HepG2 (cell line): ENCODE measurements around the gene RBBP8NL. TPM values are rescaled to one million over a fixed set of nuclear protein-coding genes. Genes with fewer than 3 reads are reported as not detected.
A peak's percentile ranks its signal among the peaks of the same experiment; 100 is the strongest.

Source experiments
- GRHL1 ChIP-seq: sonication (generic); formaldehyde crosslinking; conservative IDR thresholded peaks from 2 replicates; pipeline ENCODE4 v1.8.0; 2022; ENCODE audit warnings: missing genetic modification reagents
- HCFC1 ChIP-seq: fragments of 150-350 bp; IDR thresholded peaks from 2 replicates; pipeline ENCODE4 v1.6.1; 2014; ENCODE audit warnings: low read depth, low read length
- HINFP ChIP-seq: sonication (generic); formaldehyde crosslinking; IDR thresholded peaks from 2 replicates; pipeline ENCODE4 v1.4.0; 2020; ENCODE audit warnings: low read depth, mild to moderate bottlenecking, missing genetic modification reagents
- JUND ChIP-seq: sonication (generic); formaldehyde crosslinking; IDR thresholded peaks from 2 replicates; pipeline ENCODE4 v1.8.0; 2022; ENCODE audit warnings: mild to moderate bottlenecking, missing genetic modification reagents
- KAT7 ChIP-seq: IDR thresholded peaks from 2 replicates; pipeline ENCODE4 v1.6.1; 2018; ENCODE audit warnings: borderline replicate concordance, missing compliant biosample characterization
- KLF13 ChIP-seq: sonication (generic); formaldehyde crosslinking; IDR thresholded peaks from 2 replicates; pipeline ENCODE4 v1.4.0; 2020; ENCODE audit warnings: mild to moderate bottlenecking, missing genetic modification reagents
- SIX4 ChIP-seq: sonication (generic); formaldehyde crosslinking; IDR thresholded peaks from 2 replicates; pipeline ENCODE4 v1.4.0; 2020; ENCODE audit warnings: missing genetic modification reagents
- TCF7L2 ChIP-seq: IDR thresholded peaks from 2 replicates; pipeline ENCODE4 v1.6.1; 2011; ENCODE audit warnings: mild to moderate bottlenecking, low read depth, low read length, moderate library complexity
- TFAP4 ChIP-seq: sonication (generic); IDR thresholded peaks from 2 replicates; pipeline ENCODE4 v1.6.1; 2016; ENCODE audit warnings: low read depth, borderline replicate concordance
- ZBTB33 ChIP-seq: sonication (generic); formaldehyde crosslinking; IDR thresholded peaks from 2 replicates; pipeline ENCODE4 v1.4.0; 2020; ENCODE audit warnings: missing genetic modification reagents
- ZNF34 ChIP-seq: sonication (generic); formaldehyde crosslinking; IDR thresholded peaks from 2 replicates; pipeline ENCODE4 v1.4.0; 2020; ENCODE audit warnings: mild to moderate bottlenecking, missing genetic modification reagents, borderline replicate concordance
- ZNF619 ChIP-seq: sonication (generic); formaldehyde crosslinking; IDR thresholded peaks from 2 replicates; pipeline ENCODE4 v1.4.0; 2020; ENCODE audit warnings: mild to moderate bottlenecking, missing genetic modification reagents
- ZNF672 ChIP-seq: sonication (generic); formaldehyde crosslinking; IDR thresholded peaks from 2 replicates; pipeline ENCODE4 v1.8.1; 2022; ENCODE audit warnings: missing genetic modification reagents
- ZSCAN25 ChIP-seq: sonication (generic); formaldehyde crosslinking; IDR thresholded peaks from 2 replicates; pipeline ENCODE4 v1.8.0; 2022; ENCODE audit warnings: mild to moderate bottlenecking, missing genetic modification reagents
- polyA plus RNA-seq, 8 experiments: library from polyadenylated mRNA; depleted of rRNA in 3 of 8; stranded (reverse) in 7 of 8; unstranded in 1 of 8; fragments of >200 nt; fragmentation: Illumina TruSeq in 4 of 8; extraction: Trizol in 4 of 8; gene quantifications; 2 replicates each; pipeline versions ENCODE4 v1.2.1 to v1.2.3, GENCODE V29; 2011 to 2016; ENCODE audit warnings: low read depth in 4 of 8, missing spikeins in 1 of 8, mixed read lengths in 1 of 8; ENCODE audit not compliant: insufficient read depth in 1 of 8
- total RNA-seq, 5 experiments: library from RNA; depleted of rRNA; stranded (reverse); fragments of >200 nt; fragmentation: Illumina TruSeq; extraction: Trizol; gene quantifications; 2 replicates each; pipeline ENCODE4 v1.2.3, GENCODE V29; 2016; ENCODE audit warnings: low read depth in 1 of 5
- TF ChIP-seq, protein P1 (sequence below): sonication (generic); formaldehyde crosslinking; IDR thresholded peaks from 2 replicates; pipeline ENCODE4 v1.5.1; 2020; ENCODE audit warnings: mild to moderate bottlenecking, missing genetic modification reagents, borderline replicate concordance
- TF ChIP-seq, protein P2 (sequence below): sonication (generic); formaldehyde crosslinking; IDR thresholded peaks from 2 replicates; pipeline ENCODE4 v1.4.0; 2020; ENCODE audit warnings: mild to moderate bottlenecking, missing genetic modification reagents
- TF ChIP-seq, protein P3 (sequence below): IDR thresholded peaks from 2 replicates; pipeline ENCODE4 v1.6.1; 2016; ENCODE audit warnings: low read depth, control low read depth

Gene RBBP8NL
- total and polyA plus RNA-seq, 2 of the 13 experiments (the other 11 are each of a cell fraction or from before 2014, with no cell fraction given): 0.69 to 0.86 TPM

DNA sequence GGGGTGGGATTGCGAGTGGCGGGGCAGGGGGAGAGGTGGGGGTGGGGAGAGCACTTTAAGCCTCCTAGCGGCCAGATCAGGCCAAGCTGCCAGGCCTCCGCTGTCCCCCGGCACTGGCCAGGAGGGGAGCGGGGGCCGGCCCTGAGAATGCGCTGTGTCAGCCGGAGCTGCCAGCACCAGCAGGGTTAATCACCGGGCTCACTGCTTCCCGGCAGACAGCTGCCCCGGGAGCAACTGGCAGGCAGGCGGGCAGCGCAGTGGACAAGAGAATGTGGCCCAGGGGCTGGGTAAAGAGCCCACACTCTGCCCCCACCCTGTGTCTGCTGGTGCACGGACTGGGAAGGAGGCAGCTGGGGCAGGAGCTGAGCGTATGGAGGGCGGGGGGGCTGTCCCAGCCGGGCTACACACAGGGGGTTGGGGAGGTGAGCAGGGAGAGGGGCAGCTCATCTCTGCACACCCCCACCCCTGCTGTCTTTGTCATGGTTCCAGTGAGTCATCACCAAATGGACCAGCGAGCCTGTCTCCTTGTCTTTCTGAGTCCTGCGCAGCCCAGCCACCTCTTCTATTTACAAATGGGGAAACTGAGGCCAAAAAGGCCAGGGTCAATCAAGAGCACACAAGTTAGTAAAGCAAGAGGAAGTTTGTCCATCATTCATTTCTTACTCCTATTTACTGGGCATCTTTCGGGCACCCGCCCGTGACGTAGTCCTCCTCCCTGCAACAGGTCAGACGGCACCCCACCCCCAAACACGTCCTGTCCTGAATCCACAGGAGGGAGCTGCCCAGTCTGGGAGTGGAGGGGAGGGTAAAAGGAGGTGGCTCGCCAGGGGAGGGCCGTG, 58.1 kb downstream of the RBBP8NL start (continued):
- no peak for TF ChIP-seq GRHL1 (CRISPR knock-in tag)
- no peak for TF ChIP-seq JUND (CRISPR knock-in tag)
- TF ChIP-seq, protein P1, sequence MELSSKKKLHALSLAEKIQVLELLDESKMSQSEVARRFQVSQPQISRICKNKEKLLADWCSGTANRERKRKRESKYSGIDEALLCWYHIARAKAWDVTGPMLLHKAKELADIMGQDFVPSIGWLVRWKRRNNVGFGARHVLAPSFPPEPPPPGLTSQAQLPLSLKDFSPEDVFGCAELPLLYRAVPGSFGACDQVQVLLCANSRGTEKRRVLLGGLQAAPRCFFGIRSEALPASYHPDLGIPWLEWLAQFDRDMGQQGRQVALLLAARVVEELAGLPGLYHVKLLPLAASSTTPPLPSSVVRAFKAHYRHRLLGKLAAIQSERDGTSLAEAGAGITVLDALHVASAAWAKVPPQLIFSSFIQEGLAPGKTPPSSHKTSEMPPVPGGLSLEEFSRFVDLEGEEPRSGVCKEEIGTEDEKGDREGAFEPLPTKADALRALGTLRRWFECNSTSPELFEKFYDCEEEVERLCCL (CRISPR knock-in tag): no peak
- TF ChIP-seq SIX4: no peak
- no peak for TF ChIP-seq ZBTB33
- TF ChIP-seq TCF7L2: no peak
- no peak for TF ChIP-seq KLF13 (CRISPR knock-in tag)
- no peak; the same call in 1 of the 2 replicates for TF ChIP-seq ZNF34 (CRISPR knock-in tag)
- no peak for TF ChIP-seq HINFP (CRISPR knock-in tag)
- TF ChIP-seq TFAP4: peak; percentile 76; the same call in 1 of the 2 replicates
- TF ChIP-seq, protein P2, sequence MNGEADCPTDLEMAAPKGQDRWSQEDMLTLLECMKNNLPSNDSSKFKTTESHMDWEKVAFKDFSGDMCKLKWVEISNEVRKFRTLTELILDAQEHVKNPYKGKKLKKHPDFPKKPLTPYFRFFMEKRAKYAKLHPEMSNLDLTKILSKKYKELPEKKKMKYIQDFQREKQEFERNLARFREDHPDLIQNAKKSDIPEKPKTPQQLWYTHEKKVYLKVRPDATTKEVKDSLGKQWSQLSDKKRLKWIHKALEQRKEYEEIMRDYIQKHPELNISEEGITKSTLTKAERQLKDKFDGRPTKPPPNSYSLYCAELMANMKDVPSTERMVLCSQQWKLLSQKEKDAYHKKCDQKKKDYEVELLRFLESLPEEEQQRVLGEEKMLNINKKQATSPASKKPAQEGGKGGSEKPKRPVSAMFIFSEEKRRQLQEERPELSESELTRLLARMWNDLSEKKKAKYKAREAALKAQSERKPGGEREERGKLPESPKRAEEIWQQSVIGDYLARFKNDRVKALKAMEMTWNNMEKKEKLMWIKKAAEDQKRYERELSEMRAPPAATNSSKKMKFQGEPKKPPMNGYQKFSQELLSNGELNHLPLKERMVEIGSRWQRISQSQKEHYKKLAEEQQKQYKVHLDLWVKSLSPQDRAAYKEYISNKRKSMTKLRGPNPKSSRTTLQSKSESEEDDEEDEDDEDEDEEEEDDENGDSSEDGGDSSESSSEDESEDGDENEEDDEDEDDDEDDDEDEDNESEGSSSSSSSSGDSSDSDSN: peak; percentile 71; the same call in 1 of the 2 replicates
- no peak for TF ChIP-seq KAT7 (CRISPR knock-in tag)
- no peak for TF ChIP-seq ZNF672
- TF ChIP-seq ZNF619 (CRISPR knock-in tag): 0 out of 2 replicates have a peak, but pooled peaks have one; percentile 23
- TF ChIP-seq, protein P3, sequence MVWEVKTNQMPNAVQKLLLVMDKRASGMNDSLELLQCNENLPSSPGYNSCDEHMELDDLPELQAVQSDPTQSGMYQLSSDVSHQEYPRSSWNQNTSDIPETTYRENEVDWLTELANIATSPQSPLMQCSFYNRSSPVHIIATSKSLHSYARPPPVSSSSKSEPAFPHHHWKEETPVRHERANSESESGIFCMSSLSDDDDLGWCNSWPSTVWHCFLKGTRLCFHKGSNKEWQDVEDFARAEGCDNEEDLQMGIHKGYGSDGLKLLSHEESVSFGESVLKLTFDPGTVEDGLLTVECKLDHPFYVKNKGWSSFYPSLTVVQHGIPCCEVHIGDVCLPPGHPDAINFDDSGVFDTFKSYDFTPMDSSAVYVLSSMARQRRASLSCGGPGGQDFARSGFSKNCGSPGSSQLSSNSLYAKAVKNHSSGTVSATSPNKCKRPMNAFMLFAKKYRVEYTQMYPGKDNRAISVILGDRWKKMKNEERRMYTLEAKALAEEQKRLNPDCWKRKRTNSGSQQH (CRISPR knock-in tag): no peak
- TF ChIP-seq ZSCAN25 (CRISPR knock-in tag): peak; percentile 96
- TF ChIP-seq HCFC1: no peak
